Liver (tissue), 9 donors: ENCODE results near the gene GCLC. TPM values are rescaled to one million over a fixed set of nuclear protein-coding genes. Genes with fewer than 3 reads are reported as not detected.

Source experiments
- DNase-seq: peaks from one replicate; pipeline ENCODE4 v3.0.0-alpha.2; 2017; ENCODE audit warnings: low spot score
- H3K27ac ChIP-seq, 2 donors: one replicate each; pipeline ENCODE4 v1.7.0; 2013; ENCODE audit warnings: inconsistent platforms in 2 of 2, low read length in 2 of 2, control low read depth in 1 of 2, low read depth in 1 of 2, mild to moderate bottlenecking in 1 of 2
- H3K27me3 ChIP-seq, 4 donors: one replicate each; pipeline versions ENCODE4 v1.6.1 to v1.7.0; 2013; ENCODE audit warnings: low read length in 3 of 4, inconsistent platforms in 1 of 4, mild to moderate bottlenecking in 1 of 4, moderate library complexity in 1 of 4; ENCODE audit not compliant: control insufficient read depth in 4 of 4, insufficient read depth in 4 of 4
- H3K36me3 ChIP-seq, 4 donors: one replicate each; pipeline versions ENCODE4 v1.6.1 to v1.7.0; 2013; ENCODE audit warnings: low read length in 3 of 4, mild to moderate bottlenecking in 3 of 4, low read depth in 1 of 4, moderate library complexity in 1 of 4; ENCODE audit not compliant: control insufficient read depth in 4 of 4, insufficient read depth in 3 of 4
- H3K4me1 ChIP-seq, 4 donors: one replicate each; pipeline versions ENCODE4 v1.6.1 to v1.7.0; 2013; ENCODE audit warnings: low read length in 3 of 4, mild to moderate bottlenecking in 3 of 4, moderate library complexity in 1 of 4; ENCODE audit not compliant: control insufficient read depth in 4 of 4, insufficient read depth in 4 of 4
- H3K4me3 ChIP-seq, 3 donors: one replicate each; pipeline versions ENCODE4 v1.6.1 to v1.7.0; 2013; ENCODE audit warnings: low read length in 3 of 3, control low read depth in 1 of 3, low read depth in 1 of 3, mild to moderate bottlenecking in 1 of 3
- H3K9ac ChIP-seq, 2 donors: one replicate each; pipeline ENCODE4 v1.7.0; 2013; ENCODE audit warnings: low read length in 2 of 2, mild to moderate bottlenecking in 2 of 2, moderate library complexity in 2 of 2, control low read depth in 1 of 2, low read depth in 1 of 2
- H3K9me3 ChIP-seq, 4 donors: one replicate each; pipeline versions ENCODE4 v1.6.1 to v1.7.0; 2013; ENCODE audit warnings: low read length in 3 of 4; ENCODE audit not compliant: control insufficient read depth in 4 of 4
- ATF3 ChIP-seq: IDR thresholded peaks from 2 replicates; pipeline ENCODE4 v1.6.1; 2016; ENCODE audit warnings: antibody characterized with exemption
- CTCF ChIP-seq: fragments of 150-350 bp; IDR thresholded peaks from 2 replicates; pipeline ENCODE4 v1.5.1; 2017; ENCODE audit warnings: improper control_type of control experiment, low read depth, low read length; ENCODE audit not compliant: missing input control
- EGR1 ChIP-seq, 2 donors: IDR thresholded peaks; 2 replicates each; pipeline ENCODE4 v1.6.1; 2016 to 2018; ENCODE audit warnings: antibody characterized with exemption in 2 of 2, low read depth in 2 of 2
- FOXA1 ChIP-seq: IDR thresholded peaks from 2 replicates; pipeline ENCODE4 v1.6.1; 2016; ENCODE audit warnings: antibody characterized with exemption
- FOXA2 ChIP-seq: IDR thresholded peaks from 2 replicates; pipeline ENCODE4 v1.6.1; 2016; ENCODE audit warnings: antibody characterized with exemption
- GABPA ChIP-seq, 2 donors: IDR thresholded peaks in 1 of 2; conservative IDR thresholded peaks in 1 of 2; 2 replicates each; pipeline ENCODE4 v1.6.1; 2016; ENCODE audit warnings: antibody characterized with exemption in 2 of 2, mild to moderate bottlenecking in 1 of 2, moderate library complexity in 1 of 2
- HNF4A ChIP-seq, 2 donors: conservative IDR thresholded peaks; 2 replicates each; pipeline ENCODE4 v1.6.1; 2016; ENCODE audit warnings: antibody characterized with exemption in 2 of 2, mild to moderate bottlenecking in 2 of 2
- HNF4G ChIP-seq: IDR thresholded peaks from 2 replicates; pipeline ENCODE4 v1.6.1; 2016; ENCODE audit warnings: antibody characterized with exemption
- JUND ChIP-seq, 2 donors: IDR thresholded peaks; 2 replicates each; pipeline ENCODE4 v1.6.1; 2016; ENCODE audit warnings: antibody characterized with exemption in 2 of 2
- MAX ChIP-seq: IDR thresholded peaks from 2 replicates; pipeline ENCODE4 v1.6.1; 2016; ENCODE audit warnings: antibody characterized with exemption
- NR2F2 ChIP-seq: IDR thresholded peaks from 2 replicates; pipeline ENCODE4 v1.6.1; 2016; ENCODE audit warnings: antibody characterized with exemption
- RAD21 ChIP-seq, 2 donors: IDR thresholded peaks; 2 replicates each; pipeline ENCODE4 v1.6.1; 2016; ENCODE audit warnings: antibody characterized with exemption in 2 of 2, mild to moderate bottlenecking in 2 of 2
- REST ChIP-seq: IDR thresholded peaks from 2 replicates; pipeline ENCODE4 v1.6.1; 2016; ENCODE audit warnings: antibody characterized with exemption, mild to moderate bottlenecking
- RXRA ChIP-seq, 2 donors: IDR thresholded peaks; 2 replicates each; pipeline ENCODE4 v1.6.1; 2017 to 2018; ENCODE audit warnings: antibody characterized with exemption in 2 of 2, mild to moderate bottlenecking in 1 of 2
- SP1 ChIP-seq: IDR thresholded peaks from 2 replicates; pipeline ENCODE4 v1.6.1; 2018; ENCODE audit warnings: antibody characterized with exemption, mild to moderate bottlenecking
- TAF1 ChIP-seq: conservative IDR thresholded peaks from 2 replicates; pipeline ENCODE4 v1.6.1; 2016; ENCODE audit warnings: antibody characterized with exemption, mild to moderate bottlenecking
- YY1 ChIP-seq: IDR thresholded peaks from 2 replicates; pipeline ENCODE4 v1.6.1; 2016; ENCODE audit warnings: antibody characterized with exemption, mild to moderate bottlenecking
- ZBTB33 ChIP-seq: IDR thresholded peaks from 2 replicates; pipeline ENCODE4 v1.6.1; 2016; ENCODE audit warnings: antibody characterized with exemption
- whole genome bisulfite sequencing: extraction: QIAGEN DNeasy Blood & Tissue Kit; methylation state at CpG from one replicate; pipeline ENCODE4 v1.1.7; 2013; 5-methylcytosine and 5-hydroxymethylcytosine counted together
- polyA plus RNA-seq, 2 donors: library from polyadenylated mRNA; stranded (reverse) in 1 of 2; unstranded in 1 of 2; fragments of 200-250 nt in 1 of 2; fragments of >200 nt in 1 of 2; fragmentation: Nextera tagmentation in 1 of 2; extraction: Ambion mirVana in 1 of 2; gene quantifications; one replicate each; pipeline versions ENCODE4 v1.2.1 to v1.2.3, GENCODE V29; 2013 to 2015
- total RNA-seq, 2 donors: library from RNA; depleted of rRNA; stranded (reverse); fragments of >200 nt; gene quantifications; one replicate each; pipeline ENCODE4 v1.2.3, GENCODE V29; 2014
- donor health status: healthy.
- donor health status: healthy.
- donor health status: healthy.
- donor health status: healthy.
- donor health status: healthy.

GCLC gene
- total and polyA plus RNA-seq, 4 donors = 28.6 to 135 (median 79.8) TPM

- Histone ChIP-seq H3K27me3 (no peaks in the 10 kb centered on the region), H3K36me3 (no peaks in the 10 kb centered on the region), H3K4me1 (no peaks in the 10 kb centered on the region), H3K4me3 (no peak overlapping the region), H3K27ac (no peak overlapping the region), H3K9me3 (no peaks in the 10 kb centered on the region), H3K9ac (no peak overlapping the region)
- TF ChIP-seq MAX (no peak), NR2F2 (no peak), ZBTB33 (no peak), GABPA (IDR thresholded peaks at IDR 0.05 in 1 of 2, conservative IDR thresholded peaks at IDR 0.05 in 1 of 2) (no peak), YY1 (no peak), HNF4A (conservative IDR thresholded peaks at IDR 0.05) (no peak), FOXA1 (no peak), FOXA2 (no peak), HNF4G (no peak), RAD21 (IDR thresholded peaks at IDR 0.05) (no peak), CTCF (no peak), RXRA (IDR thresholded peaks at IDR 0.05) (no peak), TAF1 (no peak), REST (no peak), ATF3 (no peak), SP1 (no peak), JUND (IDR thresholded peaks at IDR 0.05) (no peak), EGR1 (IDR thresholded peaks at IDR 0.05; ENCODE audit: low read depth in 2 of 2) (no peak)
- DNase-seq = no peak
- WGBS = 90% methylated on average over 3 of the region's 3 CpGs
Observed at GRCh38 chr6:53588816-53589509, 44.1 kb upstream of the GCLC start.
